ENCODE measurements around the gene DUS1L. TPM values are rescaled to one million over a fixed set of nuclear protein-coding genes. Genes with fewer than 3 reads are reported as not detected.

Gene DUS1L
- total RNA-seq, 1 donor from 2014 or later: 72.4 TPM

DNA sequence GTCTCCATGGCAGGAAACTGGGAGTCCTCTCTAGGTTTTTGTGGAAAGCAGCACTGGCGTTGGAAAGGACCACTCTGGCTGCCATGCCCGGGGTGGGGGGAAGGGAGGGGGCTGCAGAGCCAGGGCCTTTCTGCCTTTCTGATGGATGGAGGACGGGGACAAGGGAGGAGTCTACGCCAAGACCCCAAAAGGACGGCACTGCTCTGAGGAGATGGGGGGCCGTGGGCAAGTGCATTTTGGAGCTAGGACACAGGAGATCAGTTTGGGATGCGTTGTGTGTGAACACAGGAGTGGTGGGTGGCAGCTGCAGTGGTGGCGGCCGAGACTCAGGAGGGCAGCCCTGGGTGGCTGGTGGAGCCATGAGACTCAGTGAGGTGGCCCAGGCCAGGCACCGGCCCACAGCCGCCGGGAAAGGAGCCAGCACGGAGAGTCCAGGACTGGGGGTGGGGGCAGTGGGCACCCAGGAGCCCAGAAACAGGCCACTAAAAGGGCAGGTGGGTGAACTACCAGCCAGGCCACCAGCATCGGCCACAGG, 45.0 kb downstream of the DUS1L start:
- intact Hi-C loops (cut with DNase I): loop anchor here (5.0 kb wide), 1 partner anchor 43 kb away; the partner anchor contains the start of gene ASPSCR1
- TF ChIP-seq POLR2AphosphoS5 (IDR thresholded peaks at IDR 0.05; ENCODE audit: insufficient read depth in 1 of 2, low read depth in 1 of 2) (no peak), POLR2A (IDR thresholded peaks at IDR 0.05) (no peak)
- TF ChIP-seq, protein P1, sequence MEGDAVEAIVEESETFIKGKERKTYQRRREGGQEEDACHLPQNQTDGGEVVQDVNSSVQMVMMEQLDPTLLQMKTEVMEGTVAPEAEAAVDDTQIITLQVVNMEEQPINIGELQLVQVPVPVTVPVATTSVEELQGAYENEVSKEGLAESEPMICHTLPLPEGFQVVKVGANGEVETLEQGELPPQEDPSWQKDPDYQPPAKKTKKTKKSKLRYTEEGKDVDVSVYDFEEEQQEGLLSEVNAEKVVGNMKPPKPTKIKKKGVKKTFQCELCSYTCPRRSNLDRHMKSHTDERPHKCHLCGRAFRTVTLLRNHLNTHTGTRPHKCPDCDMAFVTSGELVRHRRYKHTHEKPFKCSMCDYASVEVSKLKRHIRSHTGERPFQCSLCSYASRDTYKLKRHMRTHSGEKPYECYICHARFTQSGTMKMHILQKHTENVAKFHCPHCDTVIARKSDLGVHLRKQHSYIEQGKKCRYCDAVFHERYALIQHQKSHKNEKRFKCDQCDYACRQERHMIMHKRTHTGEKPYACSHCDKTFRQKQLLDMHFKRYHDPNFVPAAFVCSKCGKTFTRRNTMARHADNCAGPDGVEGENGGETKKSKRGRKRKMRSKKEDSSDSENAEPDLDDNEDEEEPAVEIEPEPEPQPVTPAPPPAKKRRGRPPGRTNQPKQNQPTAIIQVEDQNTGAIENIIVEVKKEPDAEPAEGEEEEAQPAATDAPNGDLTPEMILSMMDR (IDR thresholded peaks at IDR 0.05): no peak
- Histone ChIP-seq H3K36me3 (no peaks in the 10 kb centered on the region), H3K4me1 (peaks cover 48% of the 10 kb centered on the region), H3K9me3 (no peaks in the 10 kb centered on the region), H3K27ac (no peak overlapping the region), H3K27me3 (no peaks in the 10 kb centered on the region), H3K4me3 (no peak overlapping the region)
- DNase-seq (ENCODE audit: extremely low spot score in 2 of 2): no peak

DNA sequence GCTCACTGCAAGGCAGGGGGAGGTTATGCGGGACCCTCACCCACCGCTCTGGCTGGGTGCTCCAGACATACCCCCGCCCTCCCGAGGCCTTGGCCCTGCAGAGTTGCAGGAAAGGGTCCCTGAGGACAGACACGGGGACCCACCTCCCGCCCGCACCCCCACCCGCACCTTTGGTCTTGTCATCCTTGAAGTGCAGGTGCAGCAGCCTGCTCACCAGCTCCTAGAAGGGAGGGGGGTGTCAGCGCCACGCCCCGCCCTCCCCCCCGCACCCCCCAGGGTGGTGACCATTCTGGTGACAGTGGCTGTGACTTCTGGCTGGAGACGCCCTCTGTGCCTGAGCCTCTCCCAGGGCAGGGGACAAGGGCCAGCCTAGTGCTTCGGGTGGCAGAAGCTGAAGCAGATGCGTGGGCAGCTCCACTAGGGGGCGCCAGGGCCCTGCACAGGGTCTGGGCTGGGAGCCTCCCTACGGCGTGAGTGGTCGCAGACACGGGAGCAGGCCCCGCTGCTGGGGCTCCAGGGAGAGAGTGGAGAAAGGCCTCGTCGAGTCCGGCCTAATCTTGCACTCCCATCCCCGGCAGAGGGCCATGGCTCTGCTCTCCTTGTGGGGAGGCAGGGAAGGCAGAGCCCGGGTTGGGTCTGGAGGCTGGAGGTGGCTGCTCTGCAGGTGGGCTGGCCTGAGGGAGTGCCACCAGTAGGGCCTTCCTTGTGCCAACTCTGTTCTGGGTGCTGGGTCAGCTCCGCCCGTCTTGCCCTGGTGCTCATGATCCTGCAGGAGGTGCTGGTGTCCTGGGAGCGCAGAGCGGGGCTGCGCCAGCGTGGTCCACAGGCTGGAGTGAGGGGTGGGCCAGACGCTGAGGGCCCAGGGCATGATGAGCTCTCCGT, 45.7 kb downstream of the DUS1L start:
- no peak overlapping the region for H3K27ac ChIP-seq
- H3K36me3 ChIP-seq: no peaks in the 10 kb centered on the region
- TF ChIP-seq POLR2A (IDR thresholded peaks at IDR 0.05): no peak
- no peak for TF ChIP-seq POLR2AphosphoS5 (IDR thresholded peaks at IDR 0.05; ENCODE audit: insufficient read depth in 1 of 2, low read depth in 1 of 2)
- TF ChIP-seq, protein P1 (IDR thresholded peaks at IDR 0.05): peak in 2 of 3 experiments; percentile 24 to 27
- no peaks in the 10 kb centered on the region for H3K9me3 ChIP-seq
- no peaks in the 10 kb centered on the region for H3K27me3 ChIP-seq
- no peak for DNase-seq (ENCODE audit: extremely low spot score in 2 of 2)
- H3K4me1 ChIP-seq: peaks cover 49% of the 10 kb centered on the region
- H3K4me3 ChIP-seq: no peak overlapping the region
- intact Hi-C loops (cut with DNase I): loop anchor here (5.0 kb wide), 1 partner anchor 43 kb away; the partner anchor contains the start of gene ASPSCR1

DNA sequence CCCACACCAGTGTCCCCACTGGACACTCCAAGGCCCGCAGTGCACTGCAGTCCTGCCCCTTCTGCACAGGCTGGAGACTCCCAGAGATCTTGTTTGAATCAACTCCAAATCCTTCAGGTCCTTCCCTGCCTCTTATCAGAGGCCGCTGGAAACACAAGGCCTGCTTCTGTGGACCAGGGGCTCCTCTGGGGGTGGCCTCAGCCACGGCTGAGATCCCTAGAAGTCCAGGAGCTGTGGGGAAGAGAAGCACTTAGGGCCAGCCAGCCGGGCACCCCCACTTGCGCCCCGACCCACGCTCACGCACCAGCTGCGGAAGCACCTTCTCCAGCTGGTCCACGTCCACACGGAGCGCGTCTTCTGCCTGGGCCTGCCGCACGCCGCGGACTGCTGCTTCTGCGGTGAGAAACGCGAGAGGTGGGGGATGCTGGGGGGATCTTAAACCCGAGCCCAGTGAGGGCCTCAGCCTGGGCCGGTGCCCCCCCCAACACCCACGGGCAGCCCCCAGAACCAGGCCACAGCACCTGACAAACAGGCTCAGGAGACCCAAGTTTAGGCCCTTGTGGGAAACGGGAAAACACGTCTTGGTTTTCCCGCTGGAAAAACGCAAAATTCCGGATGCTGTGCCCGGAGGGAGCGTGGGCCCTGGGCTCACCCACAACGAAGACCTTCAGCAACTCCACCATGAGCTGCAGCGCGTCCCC, 46.5 kb downstream of the DUS1L start:
- H3K27ac ChIP-seq: no peak overlapping the region
- H3K36me3 ChIP-seq: no peaks in the 10 kb centered on the region
- H3K27me3 ChIP-seq: no peaks in the 10 kb centered on the region
- H3K4me1 ChIP-seq: peaks cover 49% of the 10 kb centered on the region
- DNase-seq (ENCODE audit: extremely low spot score in 2 of 2): no peak
- TF ChIP-seq, protein P1 (IDR thresholded peaks at IDR 0.05): no peak
- intact Hi-C loops (cut with DNase I): no loop called here
- no peaks in the 10 kb centered on the region for H3K9me3 ChIP-seq
- no peak overlapping the region for H3K4me3 ChIP-seq

DNA sequence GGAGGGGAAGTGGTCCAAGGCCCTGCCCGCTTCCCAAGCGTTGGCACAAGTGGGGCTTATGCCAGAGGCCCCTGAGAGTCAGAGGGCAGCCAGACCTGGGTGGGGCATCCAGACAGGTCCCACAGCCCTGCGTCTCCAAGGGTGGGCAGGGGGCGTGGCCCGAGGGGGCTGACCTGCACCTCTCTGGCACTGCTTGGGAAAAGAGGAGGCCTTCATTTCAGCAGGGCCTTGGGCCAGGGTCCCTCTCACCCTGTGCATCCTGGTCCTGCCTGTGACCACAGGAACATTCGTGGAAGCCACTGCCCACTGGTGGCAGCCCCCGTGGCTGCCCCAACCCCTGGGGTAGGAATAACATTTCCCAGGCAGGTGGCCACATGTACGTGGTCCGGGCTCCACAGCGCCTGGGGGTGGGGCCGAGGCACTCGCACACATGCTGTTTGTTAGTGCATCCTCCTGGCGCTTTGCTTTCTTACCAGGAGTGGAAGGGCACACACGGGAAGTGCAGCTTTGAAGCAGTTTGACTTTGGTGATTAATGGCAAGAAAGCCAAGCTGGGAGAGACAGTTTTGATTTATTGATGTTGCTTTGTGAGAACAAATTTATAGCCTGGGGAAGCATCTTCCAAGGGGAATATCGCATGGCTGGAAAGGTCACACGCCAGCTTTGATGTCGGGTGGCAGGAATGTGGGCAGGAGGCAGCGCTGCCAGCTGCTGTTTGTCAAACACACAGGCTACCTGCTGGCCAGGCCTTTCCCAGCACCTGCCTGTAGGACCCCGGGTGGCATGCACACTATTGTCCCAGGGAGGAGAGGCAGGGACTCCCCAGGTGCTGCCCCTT, 47.2 kb downstream of the DUS1L start:
- H3K4me1 ChIP-seq: peaks cover 49% of the 10 kb centered on the region
- intact Hi-C loops (cut with DNase I): no loop called here
- no peaks in the 10 kb centered on the region for H3K36me3 ChIP-seq
- H3K9me3 ChIP-seq: no peaks in the 10 kb centered on the region
- H3K27ac ChIP-seq: no peak overlapping the region
- H3K27me3 ChIP-seq: no peaks in the 10 kb centered on the region
- no peak overlapping the region for H3K4me3 ChIP-seq
- DNase-seq (ENCODE audit: extremely low spot score in 2 of 2): no peak
- TF ChIP-seq, protein P1 (IDR thresholded peaks at IDR 0.05): no peak
- TF ChIP-seq POLR2A (IDR thresholded peaks at IDR 0.05) (no peak), POLR2AphosphoS5 (IDR thresholded peaks at IDR 0.05; ENCODE audit: insufficient read depth in 1 of 2, low read depth in 1 of 2) (no peak)
